HCT116 (cell line): ENCODE results near the gene MTFR1L. TPM values are rescaled to one million over a fixed set of nuclear protein-coding genes. Genes with fewer than 3 reads are reported as not detected.

Experiments
- ATAC-seq: fragments of 200-7000 bp; cut with Tn5 transposase; 2 replicates; pipeline ENCODE4 v1.9.1; 2020; ENCODE audit warnings: mild to moderate bottlenecking, moderate library complexity
- BruUV-seq: library from RNA; stranded (reverse); fragments of 400-500 nt; replicated peaks from 2 replicates; lab custom pipeline; 2021; lab: Mats Ljungman, UMichigan
- CTCF ChIA-PET: fragments of 300-600 bp; sonication (Branson Sonifier 250); formaldehyde crosslinking; loops from one replicate; lab custom pipeline; 2021; ENCODE audit warnings: antibody characterized with exemption; lab: Charles Lee
- POLR2A ChIA-PET: fragments of 300-600, 350-600 bp; sonication (Branson Sonifier 250); formaldehyde crosslinking; loops from one replicate; lab custom pipeline; 2021; ENCODE audit warnings: antibody characterized with exemption; lab: Charles Lee
- RAD21 ChIA-PET, 2 experiments: fragments of 300-600 bp; sonication (Branson Sonifier 250); formaldehyde crosslinking; loops; one replicate each; lab custom pipeline; 2023; ENCODE audit warnings: low total read pairs in 2 of 2; ENCODE audit not compliant: uncharacterized antibody in 2 of 2, unreplicated experiment in 2 of 2, low non-redundant PET in 1 of 2; lab: Charles Lee
- DNase-seq: peaks from one replicate; pipeline ENCODE4 v3.0.0-alpha.2; 2010; ENCODE audit warnings: low read depth, low spot score
- H2AFZ ChIP-seq: fragments of 200-600 bp; shearing (Covaris generic), sonication (generic); 2 replicates; pipeline ENCODE4 v1.6.1; 2017; ENCODE audit warnings: low read depth, mixed run types, mixed read lengths, antibody characterized with exemption, low read length; ENCODE audit not compliant: poor library complexity, severe bottlenecking
- H3K27ac ChIP-seq: 2 replicates; pipeline ENCODE4 v1.5.1; 2012; ENCODE audit warnings: low read depth, low read length
- H3K27me3 ChIP-seq: fragments of 200-600 bp; sonication (generic); 2 replicates; pipeline ENCODE4 v1.6.1; 2016; ENCODE audit warnings: mixed run types, low read length, mixed read lengths; ENCODE audit not compliant: insufficient read depth
- H3K36me3 ChIP-seq, 2 experiments: fragments of 200-500 bp in 1 of 2; fragments of 200-600 bp in 1 of 2; sonication (Bioruptor generic) in 1 of 2; sonication (generic) in 1 of 2; 2 replicates each; pipeline versions ENCODE4 v1.5.1 to v1.6.1; 2014 to 2016; ENCODE audit warnings: low read length in 2 of 2, inconsistent platforms in 1 of 2, mixed read lengths in 1 of 2, mixed run types in 1 of 2; ENCODE audit not compliant: insufficient read depth in 2 of 2, control insufficient read depth in 1 of 2
- H3K4me1 ChIP-seq, 2 experiments: fragments of 200-600 bp in 1 of 2; sonication (generic) in 1 of 2; 2 replicates each; pipeline versions ENCODE4 v1.5.1 to v1.6.1; 2012 to 2017; ENCODE audit warnings: low read length in 2 of 2, inconsistent platforms in 1 of 2, mild to moderate bottlenecking in 1 of 2, mixed read lengths in 1 of 2, mixed run types in 1 of 2, moderate library complexity in 1 of 2; ENCODE audit not compliant: insufficient read depth in 2 of 2, control insufficient read depth in 1 of 2
- H3K4me2 ChIP-seq: fragments of 200-600 bp; sonication (generic); 2 replicates; pipeline ENCODE4 v1.6.1; 2017; ENCODE audit warnings: mixed run types, low read length, mixed read lengths
- H3K4me3 ChIP-seq, 2 experiments: fragments of 200-600 bp in 1 of 2; sonication (generic) in 1 of 2; replicated peaks in 1 of 2; 2 replicates each; pipeline ENCODE4 v1.5.1; 2011 to 2016; ENCODE audit warnings: low read length in 2 of 2, control low read depth in 1 of 2, low read depth in 1 of 2, mild to moderate bottlenecking in 1 of 2, mixed read lengths in 1 of 2, mixed run types in 1 of 2
- H3K79me2 ChIP-seq: fragments of 200-600 bp; sonication (generic); 2 replicates; pipeline ENCODE4 v1.6.1; 2017; ENCODE audit warnings: mild to moderate bottlenecking, mixed run types, low read length, moderate library complexity, mixed read lengths; ENCODE audit not compliant: insufficient read depth
- H3K9ac ChIP-seq: fragments of 200-600 bp; sonication (generic); 2 replicates; pipeline ENCODE4 v1.6.1; 2016; ENCODE audit warnings: low read length, mixed read lengths
- H3K9me2 ChIP-seq: fragments of 200-600 bp; sonication (generic), shearing (Covaris generic); 2 replicates; pipeline ENCODE4 v1.6.1; 2017; ENCODE audit warnings: mixed run types, mild to moderate bottlenecking, moderate library complexity; ENCODE audit not compliant: insufficient read depth
- H3K9me3 ChIP-seq, 2 experiments: fragments of 200-500 bp in 1 of 2; fragments of 200-600 bp in 1 of 2; sonication (Bioruptor generic) in 1 of 2; sonication (generic) in 1 of 2; 2 replicates each; pipeline ENCODE4 v1.6.1; 2014 to 2017; ENCODE audit warnings: low read length in 2 of 2, mixed read lengths in 2 of 2, inconsistent platforms in 1 of 2, low read depth in 1 of 2, mild to moderate bottlenecking in 1 of 2, mixed run types in 1 of 2, moderate library complexity in 1 of 2; ENCODE audit not compliant: control insufficient read depth in 1 of 2, insufficient read depth in 1 of 2
- H4K20me1 ChIP-seq: fragments of 200-600 bp; sonication (generic), shearing (Covaris generic); 2 replicates; pipeline ENCODE4 v1.6.1; 2017; ENCODE audit warnings: mixed run types, mild to moderate bottlenecking, moderate library complexity; ENCODE audit not compliant: insufficient read depth
- intact Hi-C: fragments of 100-400 bp; cut with micrococcal nuclease; formaldehyde crosslinking; loops from 2 replicates; pipeline ENCODE4 v1.10.0; 2022
- total RNA-seq: library from RNA; stranded (reverse); gene quantifications from one replicate; pipeline ENCODE4 v1.2.1, GENCODE V29; 2021; ENCODE audit not compliant: unreplicated experiment
- TF ChIP-seq, protein P1 (sequence below): IDR thresholded peaks from 2 replicates; pipeline ENCODE4 v1.6.1; 2011; ENCODE audit warnings: mild to moderate bottlenecking, low read length, moderate library complexity; ENCODE audit not compliant: insufficient replicate concordance; ENCODE audit errors: extremely low read depth
- TF ChIP-seq, protein P2 (sequence below), 3 experiments: fragments of 200-600 bp in 1 of 3; sonication (generic) in 1 of 3; IDR thresholded peaks in 2 of 3; conservative IDR thresholded peaks in 1 of 3; 2 replicates each; pipeline ENCODE4 v1.5.1; 2012 to 2017; ENCODE audit warnings: low read depth in 2 of 3, low read length in 2 of 3, antibody characterized with exemption in 1 of 3, borderline replicate concordance in 1 of 3, control low read depth in 1 of 3, mild to moderate bottlenecking in 1 of 3, mixed read lengths in 1 of 3, mixed run types in 1 of 3, moderate library complexity in 1 of 3; ENCODE audit not compliant: insufficient read depth in 1 of 3

MTFR1L gene
- total RNA-seq, 1 experiment from 2014 or later, result 35.8 TPM

DNA sequence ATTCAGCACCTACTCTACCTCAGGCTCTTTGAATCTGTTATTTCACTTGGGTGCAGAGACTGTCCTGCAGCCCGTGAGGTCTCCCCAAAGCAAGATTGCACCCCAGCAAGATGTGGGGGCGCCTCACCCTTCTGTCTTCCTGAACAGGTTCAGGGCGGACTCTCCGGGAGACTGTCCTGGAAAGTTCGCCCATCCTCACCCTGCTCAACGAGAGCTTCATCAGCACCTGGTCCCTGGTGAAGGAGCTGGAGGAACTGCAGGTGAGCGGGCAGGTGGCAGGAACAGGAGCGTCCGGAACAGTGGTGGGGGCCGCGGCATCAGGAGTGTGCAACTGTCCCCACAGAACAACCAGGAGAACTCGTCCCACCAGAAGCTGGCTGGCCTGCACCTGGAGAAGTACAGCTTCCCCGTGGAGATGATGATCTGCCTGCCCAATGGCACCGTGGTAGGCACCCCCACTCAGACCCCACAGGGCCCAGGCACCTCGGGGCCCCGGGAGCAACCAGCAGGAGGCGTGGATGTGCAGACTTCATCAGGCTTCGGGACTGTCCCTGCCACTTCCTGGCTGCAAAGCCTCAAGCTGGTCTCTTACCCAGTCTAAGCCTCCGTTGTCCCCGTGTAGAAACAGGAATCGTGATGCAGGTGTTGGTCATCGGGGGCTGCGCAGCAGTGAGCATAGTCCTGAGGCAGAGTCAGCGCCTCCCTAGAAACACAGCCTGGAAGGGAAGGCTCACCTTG is 5.9 kb upstream of the MTFR1L start:
- no TSS peak for BruUV-seq
- H3K79me2 ChIP-seq, result no peaks in the 10 kb centered on the region
- H3K27me3 ChIP-seq, result no peaks in the 10 kb centered on the region
- H3K9me3 ChIP-seq, result no peaks in the 10 kb centered on the region
- H3K9ac ChIP-seq, result no peak overlapping the region
- H3K4me1 ChIP-seq, result peaks cover 15 to 19% of the 10 kb centered on the region in 2 experiments; a peak in 3 of 4 replicates
- no peak overlapping the region for H3K4me2 ChIP-seq
- DNase-seq, result no peak
- H2AFZ ChIP-seq, result no peak overlapping the region
- no peaks in the 10 kb centered on the region for H4K20me1 ChIP-seq
- H3K36me3 ChIP-seq, result no peaks in the 10 kb centered on the region; a peak in 1 of 4 replicates
- H3K4me3 ChIP-seq, result no peak overlapping the region
- POLR2A ChIA-PET, result no interaction called here
- no peak overlapping the region for H3K27ac ChIP-seq
- RAD21 ChIA-PET, result no interaction called here
- CTCF ChIA-PET, result no interaction called here
- no peaks in the 10 kb centered on the region for H3K9me2 ChIP-seq
- ATAC-seq, result no peak
- TF ChIP-seq, protein P1, sequence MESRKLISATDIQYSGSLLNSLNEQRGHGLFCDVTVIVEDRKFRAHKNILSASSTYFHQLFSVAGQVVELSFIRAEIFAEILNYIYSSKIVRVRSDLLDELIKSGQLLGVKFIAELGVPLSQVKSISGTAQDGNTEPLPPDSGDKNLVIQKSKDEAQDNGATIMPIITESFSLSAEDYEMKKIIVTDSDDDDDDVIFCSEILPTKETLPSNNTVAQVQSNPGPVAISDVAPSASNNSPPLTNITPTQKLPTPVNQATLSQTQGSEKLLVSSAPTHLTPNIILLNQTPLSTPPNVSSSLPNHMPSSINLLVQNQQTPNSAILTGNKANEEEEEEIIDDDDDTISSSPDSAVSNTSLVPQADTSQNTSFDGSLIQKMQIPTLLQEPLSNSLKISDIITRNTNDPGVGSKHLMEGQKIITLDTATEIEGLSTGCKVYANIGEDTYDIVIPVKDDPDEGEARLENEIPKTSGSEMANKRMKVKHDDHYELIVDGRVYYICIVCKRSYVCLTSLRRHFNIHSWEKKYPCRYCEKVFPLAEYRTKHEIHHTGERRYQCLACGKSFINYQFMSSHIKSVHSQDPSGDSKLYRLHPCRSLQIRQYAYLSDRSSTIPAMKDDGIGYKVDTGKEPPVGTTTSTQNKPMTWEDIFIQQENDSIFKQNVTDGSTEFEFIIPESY, result no peak
- TF ChIP-seq, protein P2, sequence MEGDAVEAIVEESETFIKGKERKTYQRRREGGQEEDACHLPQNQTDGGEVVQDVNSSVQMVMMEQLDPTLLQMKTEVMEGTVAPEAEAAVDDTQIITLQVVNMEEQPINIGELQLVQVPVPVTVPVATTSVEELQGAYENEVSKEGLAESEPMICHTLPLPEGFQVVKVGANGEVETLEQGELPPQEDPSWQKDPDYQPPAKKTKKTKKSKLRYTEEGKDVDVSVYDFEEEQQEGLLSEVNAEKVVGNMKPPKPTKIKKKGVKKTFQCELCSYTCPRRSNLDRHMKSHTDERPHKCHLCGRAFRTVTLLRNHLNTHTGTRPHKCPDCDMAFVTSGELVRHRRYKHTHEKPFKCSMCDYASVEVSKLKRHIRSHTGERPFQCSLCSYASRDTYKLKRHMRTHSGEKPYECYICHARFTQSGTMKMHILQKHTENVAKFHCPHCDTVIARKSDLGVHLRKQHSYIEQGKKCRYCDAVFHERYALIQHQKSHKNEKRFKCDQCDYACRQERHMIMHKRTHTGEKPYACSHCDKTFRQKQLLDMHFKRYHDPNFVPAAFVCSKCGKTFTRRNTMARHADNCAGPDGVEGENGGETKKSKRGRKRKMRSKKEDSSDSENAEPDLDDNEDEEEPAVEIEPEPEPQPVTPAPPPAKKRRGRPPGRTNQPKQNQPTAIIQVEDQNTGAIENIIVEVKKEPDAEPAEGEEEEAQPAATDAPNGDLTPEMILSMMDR (IDR thresholded peaks at IDR 0.05 in 2 of 3, conservative IDR thresholded peaks at IDR 0.05 in 1 of 3; ENCODE audit: borderline replicate concordance in 1 of 3, insufficient read depth in 1 of 3, low read depth in 2 of 3, low read length in 2 of 3), result 0 out of 6 replicates have a peak, but pooled peaks of 2 of the 3 experiments have one; percentile 4 to 17
- intact Hi-C loops, result loop anchor here (10.0 kb wide), 1 partner anchor 559 kb away; no protein-coding TSS in a partner anchor
